CD8-positive, alpha-beta memory T cell (primary cell): ENCODE data around the gene CDC42BPB. TPM values are rescaled to one million over a fixed set of nuclear protein-coding genes. Genes with fewer than 3 reads are reported as not detected.
A peak's percentile ranks its signal among the peaks of the same experiment; 100 is the strongest.

Source experiments
- CTCF ChIA-PET: fragments of 350-600 bp; sonication (Branson Sonifier 250); formaldehyde crosslinking; loops from one replicate; lab custom pipeline; 2021; ENCODE audit warnings: antibody characterized with exemption; lab: Charles Lee
- POLR2A ChIA-PET: fragments of 350-600 bp; sonication (Branson Sonifier 250); formaldehyde crosslinking; loops from one replicate; lab custom pipeline; 2021; ENCODE audit warnings: antibody characterized with exemption; lab: Charles Lee
- DNase-seq, 5 donors: peaks; one replicate each; pipeline versions ENCODE4 v3.0.0 to v3.0.0-alpha.2; 2020 to 2022; ENCODE audit warnings: mixed read lengths in 1 of 5
- H3K27ac ChIP-seq: one replicate; pipeline ENCODE4 v1.7.0; 2013; ENCODE audit warnings: low read depth, mild to moderate bottlenecking, low read length, moderate library complexity
- H3K27me3 ChIP-seq: 2 replicates; pipeline ENCODE4 v1.7.0; 2013; ENCODE audit warnings: low read length, mild to moderate bottlenecking; ENCODE audit not compliant: insufficient read depth, poor library complexity, severe bottlenecking
- H3K36me3 ChIP-seq: 2 replicates; pipeline ENCODE4 v1.7.0; 2013; ENCODE audit warnings: mild to moderate bottlenecking, low read length, moderate library complexity; ENCODE audit not compliant: insufficient read depth
- H3K4me1 ChIP-seq: 2 replicates; pipeline ENCODE4 v1.7.0; 2013; ENCODE audit warnings: mild to moderate bottlenecking, low read length, moderate library complexity; ENCODE audit not compliant: insufficient read depth
- H3K4me3 ChIP-seq: 2 replicates; pipeline ENCODE4 v1.7.0; 2013; ENCODE audit warnings: mild to moderate bottlenecking, low read length
- H3K9me3 ChIP-seq: 2 replicates; pipeline ENCODE4 v1.7.0; 2013; ENCODE audit warnings: mild to moderate bottlenecking, low read length
- H3K27ac Mint-ChIP-seq, 8 donors: one replicate each; pipeline ENCODE4 v1.8.0; 2020 to 2021; ENCODE audit warnings: mixed read lengths in 8 of 8, mild to moderate bottlenecking in 6 of 8, inconsistent platforms in 3 of 8, moderate library complexity in 3 of 8
- H3K27me3 Mint-ChIP-seq, 2 donors: one replicate each; pipeline ENCODE4 v1.8.0; 2020 to 2021; ENCODE audit warnings: mixed read lengths in 2 of 2, mild to moderate bottlenecking in 1 of 2, moderate library complexity in 1 of 2
- H3K36me3 Mint-ChIP-seq, 3 donors: one replicate each; pipeline ENCODE4 v1.8.0; 2020 to 2021; ENCODE audit warnings: mixed read lengths in 3 of 3, inconsistent platforms in 1 of 3, mild to moderate bottlenecking in 1 of 3
- H3K4me1 Mint-ChIP-seq, 3 donors: one replicate each; pipeline ENCODE4 v1.8.0; 2020 to 2021; ENCODE audit warnings: mixed read lengths in 3 of 3, inconsistent platforms in 1 of 3, mild to moderate bottlenecking in 1 of 3
- H3K4me3 Mint-ChIP-seq, 7 donors: one replicate each; pipeline ENCODE4 v1.8.0; 2020 to 2021; ENCODE audit warnings: mixed read lengths in 7 of 7, mild to moderate bottlenecking in 6 of 7, moderate library complexity in 4 of 7, inconsistent platforms in 2 of 7
- H3K9me3 Mint-ChIP-seq, 5 donors: one replicate each; pipeline ENCODE4 v1.8.0; 2020 to 2022; ENCODE audit warnings: mixed read lengths in 5 of 5, mild to moderate bottlenecking in 3 of 5, moderate library complexity in 2 of 5, inconsistent platforms in 1 of 5
- polyA plus RNA-seq: library from polyadenylated mRNA; unstranded; fragments of 300-500 nt; fragmentation: Illumina TruSeq; gene quantifications from one replicate; pipeline ENCODE4 v1.2.3, GENCODE V29; 2021
- total RNA-seq, 2 experiments: library from RNA; stranded (reverse); gene quantifications; one replicate each; pipeline ENCODE4 v1.2.3, GENCODE V29; 2021

The CDC42BPB gene
- total and polyA plus RNA-seq, 3 experiments from 2014 or later, result 0.32 to 2.9 (median 1.6) TPM

GRCh38 chr14:103085106-103086091 lies 28.1 kb upstream of the CDC42BPB start:
- peaks cover 12 to 22% of the 10 kb centered on the region in 2 donors for H3K27me3 Mint-ChIP-seq
- no peak overlapping the region for H3K4me3 Mint-ChIP-seq
- no peaks in the 10 kb centered on the region for H3K9me3 Mint-ChIP-seq
- no peak for DNase-seq
- H3K36me3 Mint-ChIP-seq, result no peaks in the 10 kb centered on the region
- no peak overlapping the region for H3K27ac Mint-ChIP-seq
- H3K9me3 ChIP-seq, result no peaks in the 10 kb centered on the region
- ChIA-PET CTCF (no interaction called here), POLR2A (no interaction called here)
- H3K4me3 ChIP-seq, result no peak overlapping the region
- H3K4me1 Mint-ChIP-seq, result no peaks in the 10 kb centered on the region
- H3K36me3 ChIP-seq, result no peaks in the 10 kb centered on the region
- H3K4me1 ChIP-seq, result no peaks in the 10 kb centered on the region
- no peaks in the 10 kb centered on the region for H3K27me3 ChIP-seq
- H3K27ac ChIP-seq, result no peak overlapping the region

GRCh38 chr14:103084021-103084919 lies 26.9 kb upstream of the CDC42BPB start, which contains the start of gene LBHD2:
LBHD2 (plus strand) TSS chr14:103084210; CDS start chr14:103086013, 1,803 bp downstream.
- Histone ChIP-seq H3K36me3 (no peaks in the 10 kb centered on the region), H3K4me1 (no peaks in the 10 kb centered on the region), H3K4me3 (no peak within 1 kb of the TSS), H3K9me3 (no peaks in the 10 kb centered on the region), H3K27ac (no peak within 1 kb of the TSS), H3K27me3 (no peaks in the 10 kb centered on the region)
- no peak within 1 kb of the TSS for H3K27ac Mint-ChIP-seq
- H3K9me3 Mint-ChIP-seq, result no peaks in the 10 kb centered on the region
- H3K36me3 Mint-ChIP-seq, result no peaks in the 10 kb centered on the region
- no peaks in the 10 kb centered on the region for H3K4me1 Mint-ChIP-seq
- no peak within 1 kb of the TSS for H3K4me3 Mint-ChIP-seq
- POLR2A ChIA-PET, result no interaction called here
- peaks cover 12 to 22% of the 10 kb centered on the region in 2 donors for H3K27me3 Mint-ChIP-seq
- no peak for DNase-seq
- CTCF ChIA-PET, result no interaction called here

GRCh38 chr14:103081951-103082350 lies 24.6 kb upstream of the CDC42BPB start:
- Histone ChIP-seq H3K4me3 (no peak overlapping the region), H3K27ac (no peak overlapping the region), H3K4me1 (no peaks in the 10 kb centered on the region), H3K9me3 (no peaks in the 10 kb centered on the region), H3K27me3 (no peaks in the 10 kb centered on the region), H3K36me3 (no peaks in the 10 kb centered on the region)
- DNase-seq, result no peak
- Mint-ChIP-seq H3K27ac (no peak overlapping the region), H3K9me3 (no peaks in the 10 kb centered on the region), H3K27me3 (peaks cover 11 to 13% of the 10 kb centered on the region in 2 donors), H3K36me3 (no peaks in the 10 kb centered on the region), H3K4me1 (peaks cover 0 to 2% (median 0%) of the 10 kb centered on the region in 3 donors), H3K4me3 (no peak overlapping the region)
- POLR2A ChIA-PET, result no interaction called here
- CTCF ChIA-PET, result no interaction called here

GRCh38 chr14:103078860-103079587 lies 21.7 kb upstream of the CDC42BPB start:
- H3K27ac ChIP-seq, result no peak overlapping the region
- H3K27me3 ChIP-seq, result no peaks in the 10 kb centered on the region
- H3K4me3 ChIP-seq, result no peak overlapping the region
- Mint-ChIP-seq H3K4me3 (no peak overlapping the region), H3K27ac (no peak overlapping the region), H3K36me3 (no peaks in the 10 kb centered on the region), H3K9me3 (no peaks in the 10 kb centered on the region), H3K27me3 (peaks cover 4 to 5% of the 10 kb centered on the region in 2 donors), H3K4me1 (peaks cover 0 to 6% (median 5%) of the 10 kb centered on the region in 3 donors)
- no peaks in the 10 kb centered on the region for H3K9me3 ChIP-seq
- CTCF ChIA-PET, result interaction anchor here (0.9 to 1.2 kb wide), 2 partner anchors 26 to 386 kb away, joined by 3 to 4 read pairs; no protein-coding TSS in a partner anchor
- H3K4me1 ChIP-seq, result no peaks in the 10 kb centered on the region
- H3K36me3 ChIP-seq, result no peaks in the 10 kb centered on the region
- peak in 1 of 5 donors; percentile 40 for DNase-seq
- POLR2A ChIA-PET, result no interaction called here

GRCh38 chr14:103078420-103078749 lies 21.0 kb upstream of the CDC42BPB start:
- Mint-ChIP-seq H3K4me3 (no peak overlapping the region), H3K4me1 (peaks cover 0 to 6% (median 5%) of the 10 kb centered on the region in 3 donors), H3K27me3 (peaks cover 4 to 5% of the 10 kb centered on the region in 2 donors), H3K36me3 (no peaks in the 10 kb centered on the region), H3K9me3 (no peaks in the 10 kb centered on the region), H3K27ac (no peak overlapping the region)
- ChIA-PET CTCF (interaction anchor here (1.2 kb wide), 1 partner anchor 385 kb away, joined by 3 read pairs; no protein-coding TSS in a partner anchor), POLR2A (no interaction called here)
- no peaks in the 10 kb centered on the region for H3K36me3 ChIP-seq
- H3K27ac ChIP-seq, result no peak overlapping the region
- DNase-seq, result peak; percentile 69 to 84 (median 72)
- no peak overlapping the region for H3K4me3 ChIP-seq
- no peaks in the 10 kb centered on the region for H3K27me3 ChIP-seq
- no peaks in the 10 kb centered on the region for H3K4me1 ChIP-seq
- no peaks in the 10 kb centered on the region for H3K9me3 ChIP-seq

GRCh38 chr14:103074729-103075367 lies 17.5 kb upstream of the CDC42BPB start:
- CTCF ChIA-PET, result interaction anchor here (1.5 to 1.6 kb wide), 2 partner anchors 9 to 380 kb away, joined by 3 to 4 read pairs; no protein-coding TSS in a partner anchor
- POLR2A ChIA-PET, result no interaction called here
- H3K4me1 Mint-ChIP-seq, result peaks cover 0 to 6% (median 5%) of the 10 kb centered on the region in 3 donors
- H3K27ac Mint-ChIP-seq, result peak overlapping the region in 1 of 8 donors; percentile 31
- DNase-seq, result peak in 4 of 5 donors; percentile 16 to 48 (median 28)
- no peaks in the 10 kb centered on the region for H3K4me1 ChIP-seq
- peak overlapping the region; percentile 19 for H3K4me3 ChIP-seq
- H3K36me3 Mint-ChIP-seq, result no peaks in the 10 kb centered on the region
- no peaks in the 10 kb centered on the region for H3K36me3 ChIP-seq
- no peak overlapping the region for H3K27ac ChIP-seq
- H3K9me3 ChIP-seq, result no peaks in the 10 kb centered on the region
- no peaks in the 10 kb centered on the region for H3K9me3 Mint-ChIP-seq
- H3K27me3 ChIP-seq, result no peaks in the 10 kb centered on the region
- peak overlapping the region in 6 of 7 donors; percentile 9 to 51 (median 38) for H3K4me3 Mint-ChIP-seq
- H3K27me3 Mint-ChIP-seq, result peaks cover 7 to 13% of the 10 kb centered on the region in 2 donors
